Epithelial cell of esophagus (primary cell): Measurements from ENCODE around the gene SSTR5.

Source experiments
- DNase-seq: peaks from one replicate; pipeline ENCODE4 v3.0.0; 2010; ENCODE audit warnings: low read depth
- H3K4me3 ChIP-seq: 2 replicates; pipeline ENCODE4 v1.5.1; 2011; ENCODE audit warnings: mild to moderate bottlenecking, low read length, control low read depth
- TF ChIP-seq, protein P1 (sequence below): IDR thresholded peaks from 2 replicates; pipeline ENCODE4 v1.5.1; 2011; ENCODE audit warnings: low read depth, mild to moderate bottlenecking, low read length, control low read depth, inconsistent platforms; ENCODE audit not compliant: insufficient read depth; ENCODE audit errors: missing control alignments

Gene SSTR5

GRCh38 chr16:1039762-1040161, 32.8 kb upstream of the SSTR5 start:
- DNase-seq, result no peak
- TF ChIP-seq, protein P1, sequence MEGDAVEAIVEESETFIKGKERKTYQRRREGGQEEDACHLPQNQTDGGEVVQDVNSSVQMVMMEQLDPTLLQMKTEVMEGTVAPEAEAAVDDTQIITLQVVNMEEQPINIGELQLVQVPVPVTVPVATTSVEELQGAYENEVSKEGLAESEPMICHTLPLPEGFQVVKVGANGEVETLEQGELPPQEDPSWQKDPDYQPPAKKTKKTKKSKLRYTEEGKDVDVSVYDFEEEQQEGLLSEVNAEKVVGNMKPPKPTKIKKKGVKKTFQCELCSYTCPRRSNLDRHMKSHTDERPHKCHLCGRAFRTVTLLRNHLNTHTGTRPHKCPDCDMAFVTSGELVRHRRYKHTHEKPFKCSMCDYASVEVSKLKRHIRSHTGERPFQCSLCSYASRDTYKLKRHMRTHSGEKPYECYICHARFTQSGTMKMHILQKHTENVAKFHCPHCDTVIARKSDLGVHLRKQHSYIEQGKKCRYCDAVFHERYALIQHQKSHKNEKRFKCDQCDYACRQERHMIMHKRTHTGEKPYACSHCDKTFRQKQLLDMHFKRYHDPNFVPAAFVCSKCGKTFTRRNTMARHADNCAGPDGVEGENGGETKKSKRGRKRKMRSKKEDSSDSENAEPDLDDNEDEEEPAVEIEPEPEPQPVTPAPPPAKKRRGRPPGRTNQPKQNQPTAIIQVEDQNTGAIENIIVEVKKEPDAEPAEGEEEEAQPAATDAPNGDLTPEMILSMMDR, result no peak
- no peak overlapping the region for H3K4me3 ChIP-seq

DNA sequence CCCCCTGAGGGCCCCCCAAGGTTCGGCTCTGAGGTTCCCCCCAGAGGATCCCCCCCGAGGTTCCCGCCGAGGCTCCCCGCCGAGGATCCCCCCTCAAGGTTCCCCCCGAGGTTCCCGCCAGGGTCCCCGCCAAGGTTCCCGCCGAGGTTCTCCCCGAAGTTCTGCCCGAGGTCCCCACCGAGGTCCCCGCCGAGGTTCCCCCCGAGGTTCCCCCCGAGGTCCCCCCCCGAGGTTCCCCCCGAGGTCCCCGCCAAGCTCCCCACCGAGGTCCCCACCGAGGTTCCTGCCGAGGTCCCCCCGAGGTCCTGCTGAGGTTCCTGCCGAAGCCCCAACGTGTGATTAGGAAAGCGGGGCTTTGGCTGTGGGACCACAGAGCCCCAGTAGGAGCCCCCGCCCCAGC, 32.2 kb upstream of the SSTR5 start:
- DNase-seq, result no peak
- H3K4me3 ChIP-seq, result no peak overlapping the region
- TF ChIP-seq, protein P1, result no peak

- no peak for DNase-seq
- H3K4me3 ChIP-seq, result no peak overlapping the region
- TF ChIP-seq, protein P1, result no peak
Measured at GRCh38 chr16:1042049-1042744, 30.4 kb upstream of the SSTR5 start.

- TF ChIP-seq, protein P1, result no peak
- no peak for DNase-seq
- H3K4me3 ChIP-seq, result no peak overlapping the region
Measured at GRCh38 chr16:1042866-1043265, 29.7 kb upstream of the SSTR5 start.

DNA sequence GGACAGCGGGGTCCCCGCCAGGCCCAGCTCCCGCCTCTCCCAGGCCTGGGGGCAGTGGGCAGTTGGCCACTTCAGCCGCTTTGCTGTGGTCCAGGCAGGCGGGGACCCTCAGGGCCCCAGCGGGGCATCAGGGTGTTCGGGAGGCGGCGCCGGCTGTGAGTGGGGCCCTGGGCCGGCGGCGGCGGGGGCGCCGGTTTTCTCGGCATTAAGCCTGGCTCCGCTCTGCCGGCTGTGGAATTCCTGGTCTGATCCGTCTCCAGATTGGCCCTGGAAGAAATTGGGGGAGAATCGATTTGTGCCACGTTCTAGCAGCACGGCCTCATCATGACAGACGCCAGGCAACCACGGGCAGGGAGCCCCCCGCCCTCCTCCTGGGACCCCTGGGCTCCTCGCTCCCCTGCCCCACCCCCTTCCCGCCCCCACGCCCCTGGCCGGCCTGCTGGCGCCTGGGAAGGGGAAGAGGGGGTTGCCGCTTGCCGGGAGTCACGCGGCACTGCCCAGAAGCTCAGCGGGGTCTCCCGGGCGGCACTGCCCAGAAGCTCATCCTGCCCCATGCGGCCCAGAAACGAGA, 28.6 kb upstream of the SSTR5 start:
- TF ChIP-seq, protein P1, result no peak
- no peak for DNase-seq
- H3K4me3 ChIP-seq, result no peak overlapping the region

DNA sequence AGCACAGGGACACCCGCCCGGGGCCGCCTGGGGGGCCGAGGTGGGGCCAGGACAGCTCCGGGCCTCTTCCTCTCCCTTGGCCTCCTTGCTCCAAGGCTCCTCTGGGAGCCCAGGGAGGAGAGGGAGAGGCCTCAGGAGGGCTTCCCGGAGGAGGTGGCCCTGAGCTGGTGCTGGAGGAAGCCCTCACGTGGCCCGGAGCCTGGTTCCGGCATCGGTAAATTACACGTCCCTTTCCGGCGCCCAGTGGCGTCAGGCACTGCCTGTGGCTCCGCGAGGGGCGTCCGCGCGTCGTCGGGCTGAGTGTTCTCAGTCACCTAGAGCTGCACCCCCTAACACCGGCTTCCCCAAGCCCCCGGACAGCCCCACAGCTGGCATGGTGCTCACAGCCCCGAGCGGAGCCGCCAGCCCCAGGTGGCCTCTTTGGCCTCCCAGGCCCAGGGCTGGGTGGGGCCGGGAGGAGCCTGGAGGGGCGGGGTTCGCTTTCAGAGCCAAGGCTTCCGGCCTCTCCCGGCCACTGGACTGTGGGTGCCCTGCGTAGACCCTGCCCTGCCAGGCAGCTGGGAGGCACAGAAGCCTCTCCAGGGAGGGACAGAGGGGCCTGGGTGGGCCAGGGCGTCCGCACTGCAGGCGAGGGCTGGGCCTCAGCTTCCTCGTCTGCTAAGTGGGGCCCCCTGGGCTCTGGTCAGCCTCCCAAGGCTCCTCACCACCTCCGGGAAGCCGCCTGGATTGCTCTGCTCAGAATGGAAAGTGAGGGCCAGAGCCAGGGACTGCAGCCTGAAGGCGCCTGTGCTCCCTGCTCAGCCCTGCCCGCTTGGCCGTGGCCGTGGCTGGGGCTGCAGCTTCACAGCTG, 27.9 kb upstream of the SSTR5 start:
- DNase-seq, result no peak
- TF ChIP-seq, protein P1, result no peak
- H3K4me3 ChIP-seq, result no peak overlapping the region
